Islet of Langerhans (tissue), 1 donor: Measurements from ENCODE around the gene CNRIP1.
"Not testable (repeated sequence)": the region's sequence is repeated elsewhere in the genome, so short reads cannot be mapped to it uniquely, and the experiment has no call there.

Source experiments
- FAIRE-seq: peaks from one replicate; lab custom pipeline; 2011; peaks lifted over from hg19 to GRCh38; lab: Jason Lieb, UNC

CNRIP1 gene

GRCh38 chr2:68340226-68341061 is 20.7 kb upstream of the CNRIP1 start:
- FAIRE-seq, result no peak

GRCh38 chr2:68336192-68336591 is 16.4 kb upstream of the CNRIP1 start:
- no peak for FAIRE-seq

GRCh38 chr2:68333931-68334330 is 14.2 kb upstream of the CNRIP1 start:
- no peak for FAIRE-seq

- FAIRE-seq, result no peak
These were observed 13.3 kb upstream of the CNRIP1 start for GRCh38 chr2:68333009-68333408.

DNA sequence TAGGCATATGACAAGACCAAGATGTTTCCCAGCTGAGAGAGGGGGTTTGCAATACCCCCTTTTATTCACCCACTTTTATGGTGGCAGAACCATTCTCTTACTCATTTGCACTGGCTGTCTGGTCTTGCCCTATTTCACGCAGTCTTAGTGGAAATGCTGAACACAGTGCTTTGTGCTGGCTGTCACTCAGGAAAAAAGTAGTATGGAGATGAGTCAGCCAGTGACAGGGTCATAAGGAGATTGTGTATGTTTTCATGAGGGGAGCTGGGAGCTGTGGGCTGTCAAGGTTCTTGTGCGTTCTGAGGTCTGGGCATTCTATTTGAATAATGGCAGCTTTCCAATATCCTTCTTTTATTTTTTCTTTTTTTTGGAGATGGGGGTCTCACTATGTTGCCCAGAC is 10.9 kb upstream of the CNRIP1 start:
- no peak for FAIRE-seq

GRCh38 chr2:68328901-68329300 is 9.2 kb upstream of the CNRIP1 start:
- no peak for FAIRE-seq

- no peak for FAIRE-seq
These were observed 5.3 kb upstream of the CNRIP1 start for GRCh38 chr2:68325056-68325455.

- FAIRE-seq, result no peak
These were observed 431 bp upstream of the CNRIP1 start for GRCh38 chr2:68320118-68320641.

GRCh38 chr2:68318914-68319397 is 793 bp downstream of the CNRIP1 start:
- FAIRE-seq, result no peak

- no peak for FAIRE-seq
These were observed 1.5 kb downstream of the CNRIP1 start for GRCh38 chr2:68317971-68318913.

- FAIRE-seq, result no peak
These were observed 3.6 kb downstream of the CNRIP1 start for GRCh38 chr2:68316111-68316510.

DNA sequence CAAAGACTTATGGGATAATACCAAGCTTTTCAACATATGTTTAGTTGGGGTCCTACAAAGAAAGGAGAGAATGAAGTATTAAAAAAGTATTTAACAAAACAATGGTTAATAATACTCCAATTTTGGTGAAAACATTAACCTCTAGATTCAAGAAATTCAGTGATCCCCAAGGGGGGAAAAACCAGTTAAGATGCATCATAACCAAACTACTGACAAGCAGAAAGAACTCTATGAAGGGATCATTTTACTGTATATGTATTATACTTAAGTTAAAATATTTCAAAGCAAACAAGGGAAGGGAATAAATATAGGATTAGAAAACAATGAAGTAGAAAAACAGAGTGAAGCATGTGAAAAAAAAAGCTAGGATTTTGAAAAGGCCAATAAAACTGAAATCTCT is 8.7 kb downstream of the CNRIP1 start:
- FAIRE-seq, result no peak

GRCh38 chr2:68309426-68309825 is 10.3 kb downstream of the CNRIP1 start:
- no peak for FAIRE-seq

DNA sequence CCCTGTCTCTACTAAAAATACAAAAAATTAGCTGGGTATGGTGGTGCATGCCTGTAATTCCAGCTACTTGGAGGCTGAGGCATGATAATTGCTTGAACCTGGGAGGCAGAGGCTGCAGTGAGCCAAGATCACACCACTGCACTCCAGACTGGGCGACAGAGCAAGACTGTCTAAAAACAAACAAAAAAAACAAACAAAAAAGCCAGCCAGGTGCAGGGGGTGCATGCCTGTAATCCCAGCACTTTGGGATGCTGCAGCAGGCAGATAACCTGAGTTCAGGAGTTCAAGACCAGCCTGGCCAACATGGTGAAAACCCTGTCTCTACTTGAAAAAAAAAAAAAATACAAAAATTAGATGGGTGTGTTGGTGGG is 15.9 kb downstream of the CNRIP1 start:
- FAIRE-seq, result not testable (repeated sequence)

- FAIRE-seq, result no peak
These were observed 16.5 kb downstream of the CNRIP1 start for GRCh38 chr2:68303033-68303901.

DNA sequence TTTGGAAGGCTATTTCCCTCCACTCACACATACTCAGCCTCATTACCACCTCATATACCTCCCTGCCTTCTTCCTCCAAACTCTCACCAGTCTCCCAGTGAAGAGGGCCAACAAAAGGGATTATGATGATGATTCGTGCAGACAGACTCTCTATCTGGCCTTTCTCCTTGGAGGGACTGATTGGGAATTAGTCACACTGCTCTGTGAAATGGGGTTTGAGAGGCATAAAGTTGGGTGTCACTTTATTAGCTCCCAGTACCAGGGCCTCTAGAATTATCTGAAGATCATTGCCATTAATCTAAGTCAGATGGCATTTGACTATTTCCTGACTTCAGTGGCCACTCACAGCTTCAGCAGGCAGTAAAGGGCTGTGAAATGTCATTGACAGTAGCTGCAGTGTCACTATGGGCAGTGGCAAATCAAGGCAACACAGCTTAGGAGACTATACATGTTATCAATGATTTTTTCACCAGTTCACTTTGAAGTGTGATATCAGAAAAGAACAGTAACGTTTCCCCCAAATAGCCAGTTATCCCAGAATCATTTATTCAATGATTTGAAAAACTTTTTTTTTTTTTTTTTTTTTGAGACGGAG is 17.4 kb downstream of the CNRIP1 start:
- no peak for FAIRE-seq

- no peak for FAIRE-seq
These were observed 24.2 kb downstream of the CNRIP1 start for GRCh38 chr2:68295516-68295915.

DNA sequence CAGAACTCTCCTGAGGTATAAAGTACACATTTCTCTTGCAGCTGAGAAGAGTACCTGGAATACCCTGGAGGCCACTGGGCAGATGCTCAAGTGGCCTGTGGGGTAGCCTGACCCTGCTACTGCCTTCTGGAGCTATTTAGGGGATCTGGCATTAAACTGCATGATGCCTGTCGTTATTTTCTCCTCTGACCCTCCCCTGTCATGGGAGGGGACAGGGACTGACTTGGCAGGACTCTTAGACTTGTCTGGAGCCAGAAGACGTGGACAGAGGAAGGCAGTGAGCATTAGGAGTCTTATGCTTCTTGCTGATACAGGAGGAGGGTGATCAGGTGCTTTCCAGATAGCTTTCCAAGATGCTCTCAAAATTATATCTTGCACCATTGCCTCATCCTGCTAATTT is 24.8 kb downstream of the CNRIP1 start:
- no peak for FAIRE-seq

DNA sequence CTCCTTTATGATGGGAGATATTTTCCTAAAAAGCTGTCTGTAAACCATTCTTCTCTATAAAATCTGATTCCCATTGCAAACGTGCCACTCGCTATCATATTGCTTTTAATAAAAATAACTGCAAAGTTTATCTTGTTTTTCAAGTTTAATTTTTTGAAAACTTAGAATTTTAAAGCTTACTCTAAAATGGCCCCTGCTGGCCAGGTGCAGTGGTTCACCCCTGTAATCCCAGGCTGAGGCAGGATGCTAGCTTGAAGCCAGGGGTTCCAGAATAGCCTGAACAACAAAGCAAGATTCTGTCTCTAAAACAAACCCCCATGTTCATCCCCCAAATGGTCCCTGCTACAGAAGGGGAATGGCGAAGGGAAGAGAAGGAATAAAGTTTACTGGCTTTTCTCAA is 25.6 kb downstream of the CNRIP1 start:
- no peak for FAIRE-seq

GRCh38 chr2:68293755-68294154 is 26.0 kb downstream of the CNRIP1 start:
- FAIRE-seq, result no peak

GRCh38 chr2:68293024-68293423 is 26.7 kb downstream of the CNRIP1 start:
- no peak for FAIRE-seq
